Activated B cell treated with CpG ODN at 0.5 μM for 24 hours (primary cell): ENCODE measurements around the gene AGTPBP1. TPM values are rescaled to one million over a fixed set of nuclear protein-coding genes. Genes with fewer than 3 reads are reported as not detected.

Experiments used
- ATAC-seq: fragments of 200-7000 bp; cut with Tn5 transposase; one replicate; pipeline ENCODE4 v1.10.0; 2021; ENCODE audit warnings: low read depth, mild to moderate bottlenecking, moderate library complexity
- CTCF ChIA-PET: fragments of 350-600 bp; sonication (Branson Sonifier 250); formaldehyde crosslinking; loops from one replicate; lab custom pipeline; 2021; ENCODE audit warnings: antibody characterized with exemption; lab: Charles Lee
- POLR2A ChIA-PET: fragments of 350-600 bp; sonication (Branson Sonifier 250); formaldehyde crosslinking; loops from one replicate; lab custom pipeline; 2021; ENCODE audit warnings: antibody characterized with exemption; lab: Charles Lee
- DNase-seq: peaks from one replicate; pipeline ENCODE4 v3.0.0; 2022
- H3K27ac Mint-ChIP-seq: one replicate; pipeline ENCODE4 v1.8.0; 2020; ENCODE audit warnings: mixed read lengths
- H3K27me3 Mint-ChIP-seq: one replicate; pipeline ENCODE4 v1.8.0; 2021; ENCODE audit warnings: mixed read lengths
- H3K36me3 Mint-ChIP-seq: one replicate; pipeline ENCODE4 v1.8.0; 2021; ENCODE audit warnings: low read depth, mixed read lengths
- H3K4me1 Mint-ChIP-seq: one replicate; pipeline ENCODE4 v1.8.0; 2021; ENCODE audit warnings: mixed read lengths
- H3K4me3 Mint-ChIP-seq: one replicate; pipeline ENCODE4 v1.8.0; 2020; ENCODE audit warnings: mild to moderate bottlenecking, mixed read lengths
- H3K9me3 Mint-ChIP-seq: one replicate; pipeline ENCODE4 v1.8.0; 2020; ENCODE audit warnings: mixed read lengths
- intact Hi-C: fragments of 100-400 bp; cut with micrococcal nuclease; formaldehyde crosslinking; loops from one replicate; pipeline ENCODE4 v1.15.1; 2024
- total RNA-seq: library from RNA; stranded (reverse); gene quantifications from 2 replicates; pipeline ENCODE4 v1.2.3, GENCODE V29; 2022
- TF ChIP-seq, protein P1 (sequence below): fragments of 200-600 bp; IDR thresholded peaks from one replicate; pipeline ENCODE4 v1.8.0; 2022; ENCODE audit warnings: antibody characterized with exemption, mild to moderate bottlenecking

AGTPBP1 gene
- total RNA-seq, 1 donor from 2014 or later: 26.7 TPM

DNA sequence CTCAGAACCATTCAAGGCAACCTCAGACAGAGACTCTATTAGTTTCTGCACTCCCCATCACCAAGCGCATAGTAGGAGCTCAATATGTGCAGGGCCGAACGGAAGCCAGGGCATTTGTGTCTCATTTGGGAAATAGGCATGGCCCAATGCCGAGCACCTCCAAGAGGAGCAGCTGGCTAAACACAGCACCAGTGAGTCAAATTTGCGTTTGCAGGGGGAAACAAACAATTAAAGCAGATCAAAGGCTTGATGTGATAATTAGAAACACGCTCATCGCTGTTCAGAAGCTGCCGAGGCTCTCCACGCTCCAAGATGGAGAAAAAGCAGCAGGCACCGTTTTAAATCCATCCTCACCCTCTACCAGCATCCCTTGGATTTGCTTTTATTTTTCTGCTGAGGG is 225.3 kb downstream of the AGTPBP1 start:
- peaks cover 13% of the 10 kb centered on the region for H3K27me3 Mint-ChIP-seq
- no peaks in the 10 kb centered on the region for H3K4me1 Mint-ChIP-seq
- ChIA-PET POLR2A (no interaction called here), CTCF (no interaction called here)
- DNase-seq (no peak), ATAC-seq (no peak)
- no peaks in the 10 kb centered on the region for H3K36me3 Mint-ChIP-seq
- H3K27ac Mint-ChIP-seq: no peak overlapping the region
- TF ChIP-seq, protein P1, sequence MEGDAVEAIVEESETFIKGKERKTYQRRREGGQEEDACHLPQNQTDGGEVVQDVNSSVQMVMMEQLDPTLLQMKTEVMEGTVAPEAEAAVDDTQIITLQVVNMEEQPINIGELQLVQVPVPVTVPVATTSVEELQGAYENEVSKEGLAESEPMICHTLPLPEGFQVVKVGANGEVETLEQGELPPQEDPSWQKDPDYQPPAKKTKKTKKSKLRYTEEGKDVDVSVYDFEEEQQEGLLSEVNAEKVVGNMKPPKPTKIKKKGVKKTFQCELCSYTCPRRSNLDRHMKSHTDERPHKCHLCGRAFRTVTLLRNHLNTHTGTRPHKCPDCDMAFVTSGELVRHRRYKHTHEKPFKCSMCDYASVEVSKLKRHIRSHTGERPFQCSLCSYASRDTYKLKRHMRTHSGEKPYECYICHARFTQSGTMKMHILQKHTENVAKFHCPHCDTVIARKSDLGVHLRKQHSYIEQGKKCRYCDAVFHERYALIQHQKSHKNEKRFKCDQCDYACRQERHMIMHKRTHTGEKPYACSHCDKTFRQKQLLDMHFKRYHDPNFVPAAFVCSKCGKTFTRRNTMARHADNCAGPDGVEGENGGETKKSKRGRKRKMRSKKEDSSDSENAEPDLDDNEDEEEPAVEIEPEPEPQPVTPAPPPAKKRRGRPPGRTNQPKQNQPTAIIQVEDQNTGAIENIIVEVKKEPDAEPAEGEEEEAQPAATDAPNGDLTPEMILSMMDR: no peak
- intact Hi-C loops: no loop called here
- no peak overlapping the region for H3K4me3 Mint-ChIP-seq
- no peaks in the 10 kb centered on the region for H3K9me3 Mint-ChIP-seq

DNA sequence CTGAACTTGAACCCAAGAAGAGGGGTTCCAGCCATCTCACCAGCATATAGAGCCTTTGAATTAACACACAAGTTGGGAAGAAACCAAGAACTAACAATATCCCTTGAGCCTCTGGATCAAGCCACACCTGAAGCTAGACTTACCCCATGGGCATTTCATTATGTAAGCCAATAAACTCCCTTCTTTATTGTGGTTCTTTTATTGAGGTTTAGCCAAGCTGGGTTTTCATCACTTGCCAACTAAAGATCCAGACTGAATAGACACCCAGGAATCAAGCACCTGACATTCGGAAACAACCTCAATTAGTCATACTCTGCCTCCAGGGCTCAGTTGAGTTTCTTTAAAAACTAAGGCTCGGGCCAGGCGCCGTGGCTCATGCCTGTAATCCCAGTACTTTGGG is 226.7 kb downstream of the AGTPBP1 start:
- H3K27ac Mint-ChIP-seq: no peak overlapping the region
- no peaks in the 10 kb centered on the region for H3K9me3 Mint-ChIP-seq
- ChIA-PET POLR2A (no interaction called here), CTCF (no interaction called here)
- DNase-seq: no peak
- no peak for ATAC-seq
- no peaks in the 10 kb centered on the region for H3K36me3 Mint-ChIP-seq
- no peaks in the 10 kb centered on the region for H3K4me1 Mint-ChIP-seq
- no peak overlapping the region for H3K4me3 Mint-ChIP-seq
- intact Hi-C loops: no loop called here
- TF ChIP-seq, protein P1: no peak
- H3K27me3 Mint-ChIP-seq: peaks cover 9% of the 10 kb centered on the region

DNA sequence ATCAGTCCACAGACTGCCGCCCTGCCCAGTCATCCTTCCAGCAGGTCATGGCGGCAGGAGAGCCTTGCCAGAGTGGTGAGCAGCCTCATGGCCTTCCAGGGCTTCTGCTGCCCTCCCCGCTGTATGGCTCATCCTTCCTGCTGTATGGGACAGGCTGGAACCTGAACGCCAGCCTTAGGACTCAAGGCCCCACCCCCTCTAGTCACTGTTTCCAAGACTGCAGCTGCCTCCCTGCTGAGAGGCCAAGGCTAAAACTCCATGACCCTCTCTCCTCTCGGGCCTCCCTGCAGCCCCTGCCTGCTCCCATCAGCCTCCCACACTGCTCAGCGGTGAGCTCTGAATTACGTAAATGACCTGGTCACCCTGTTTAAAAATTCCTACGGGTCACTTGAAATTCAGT is 227.5 kb downstream of the AGTPBP1 start:
- Mint-ChIP-seq H3K36me3 (no peaks in the 10 kb centered on the region), H3K4me3 (no peak overlapping the region), H3K27ac (no peak overlapping the region), H3K9me3 (no peaks in the 10 kb centered on the region), H3K27me3 (peaks cover 7% of the 10 kb centered on the region), H3K4me1 (no peaks in the 10 kb centered on the region)
- CTCF ChIA-PET: no interaction called here
- intact Hi-C loops: no loop called here
- TF ChIP-seq, protein P1: no peak
- ATAC-seq: no peak
- POLR2A ChIA-PET: no interaction called here
- no peak for DNase-seq

DNA sequence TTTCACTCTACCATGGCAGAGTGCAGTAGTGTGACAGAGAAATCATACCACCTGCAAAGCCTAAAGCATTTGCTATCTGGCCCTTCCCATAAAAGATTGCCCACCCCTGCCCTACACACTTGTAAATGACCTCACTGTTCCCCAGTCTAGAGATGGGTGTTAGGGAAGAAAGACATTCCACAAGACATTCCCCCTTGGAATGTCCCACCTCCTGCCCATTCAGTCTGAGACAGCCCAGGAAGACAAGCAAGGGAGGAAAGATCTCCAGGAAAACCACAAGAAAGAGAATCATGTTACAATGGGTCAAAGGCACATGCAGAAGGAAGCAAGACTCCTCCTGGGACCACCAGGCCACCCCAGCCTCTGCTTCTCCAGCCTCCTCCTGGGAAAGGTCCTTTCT is 230.0 kb downstream of the AGTPBP1 start:
- Mint-ChIP-seq H3K27ac (no peak overlapping the region), H3K27me3 (peaks cover 9% of the 10 kb centered on the region), H3K36me3 (no peaks in the 10 kb centered on the region), H3K9me3 (no peaks in the 10 kb centered on the region), H3K4me3 (no peak overlapping the region), H3K4me1 (no peaks in the 10 kb centered on the region)
- DNase-seq (no peak), ATAC-seq (no peak)
- TF ChIP-seq, protein P1: no peak
- CTCF ChIA-PET: no interaction called here
- intact Hi-C loops: no loop called here
- POLR2A ChIA-PET: no interaction called here

DNA sequence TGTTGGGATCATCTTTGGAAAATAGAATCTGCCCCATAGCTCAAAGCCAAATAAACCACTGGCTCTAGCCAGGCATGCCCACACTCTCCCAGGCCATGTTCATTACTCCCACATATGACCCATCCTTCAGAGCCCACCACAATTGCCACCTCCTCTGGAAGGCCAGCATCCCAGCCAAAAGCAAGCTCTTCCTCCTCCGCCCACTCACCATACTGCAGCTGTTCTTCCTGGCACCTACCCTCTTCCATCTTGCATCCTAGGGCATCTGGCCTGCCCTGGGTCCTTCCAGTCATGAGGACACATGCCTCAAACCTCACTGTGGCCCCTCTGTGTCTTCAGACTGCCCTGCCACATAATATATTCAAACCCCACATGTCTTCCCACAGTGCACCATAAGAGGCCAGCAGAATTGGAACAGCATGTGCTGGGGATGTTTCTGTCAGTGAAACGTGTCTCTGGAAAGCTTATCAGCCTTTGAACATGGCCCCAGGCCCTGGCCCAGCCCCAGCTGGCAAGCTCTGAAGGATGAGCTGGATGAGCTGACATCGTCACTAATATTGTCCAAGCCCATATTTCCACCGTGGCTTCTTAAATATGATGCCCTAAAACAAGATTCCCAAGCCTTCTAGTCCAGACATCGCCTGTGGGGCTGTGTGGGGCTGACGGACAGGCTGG is 230.8 kb downstream of the AGTPBP1 start:
- no peak overlapping the region for H3K4me3 Mint-ChIP-seq
- DNase-seq: no peak
- intact Hi-C loops: no loop called here
- TF ChIP-seq, protein P1: no peak
- no peaks in the 10 kb centered on the region for H3K4me1 Mint-ChIP-seq
- no peaks in the 10 kb centered on the region for H3K9me3 Mint-ChIP-seq
- no peak overlapping the region for H3K27ac Mint-ChIP-seq
- no peak for ATAC-seq
- H3K27me3 Mint-ChIP-seq: peaks cover 9% of the 10 kb centered on the region
- ChIA-PET POLR2A (no interaction called here), CTCF (no interaction called here)
- H3K36me3 Mint-ChIP-seq: no peaks in the 10 kb centered on the region
